ENCODE measurements around the gene ST8SIA6. TPM values are rescaled to one million over a fixed set of nuclear protein-coding genes. Genes with fewer than 3 reads are reported as not detected.

Gene ST8SIA6
- total and polyA plus RNA-seq, 2 of the 8 experiments (the other 6 are each of a cell fraction or from before 2014, with no cell fraction given): 0.70 to 1.1 TPM

GRCh38 chr10:17381502-17382142 is 72.8 kb downstream of the ST8SIA6 start:
- H3K4me3 ChIP-seq (ENCODE audit: extremely low read depth in 1 of 4, insufficient read depth in 2 of 4, low read depth in 3 of 4, low read length in 4 of 4): no peak overlapping the region
- H2BK20ac ChIP-seq (ENCODE audit: low read length): no peak overlapping the region
- no peak for DNase-seq (ENCODE audit: low read depth in 1 of 2, low spot score in 2 of 2)
- no peak overlapping the region for H3K4me2 ChIP-seq (ENCODE audit: insufficient read depth in 1 of 2, low read depth in 2 of 2, low read length in 2 of 2)
- TF ChIP-seq CTBP2 (IDR thresholded peaks at IDR 0.05; ENCODE audit: borderline replicate concordance, insufficient read depth, insufficient read length, low read length): no peak
- no peak for TF ChIP-seq TBP (IDR thresholded peaks at IDR 0.05; ENCODE audit: low read depth, low read length)
- no peak for TF ChIP-seq SIX5 (IDR thresholded peaks at IDR 0.05; ENCODE audit: low read depth, low read length)
- no peak for TF ChIP-seq SIN3A (conservative IDR thresholded peaks at IDR 0.05 in 1 of 2, IDR thresholded peaks at IDR 0.05 in 1 of 2; ENCODE audit: low read depth in 1 of 2, low read length in 2 of 2)
- TF ChIP-seq CREB1 (IDR thresholded peaks at IDR 0.05): no peak
- TF ChIP-seq CHD2 (IDR thresholded peaks at IDR 0.05; ENCODE audit: low read length): no peak
- no peak for TF ChIP-seq RXRA (IDR thresholded peaks at IDR 0.05; ENCODE audit: insufficient read depth, low read depth, low read length)
- no peak for TF ChIP-seq ASH2L (IDR thresholded peaks at IDR 0.05; ENCODE audit: low read length)
- TF ChIP-seq TCF12 (IDR thresholded peaks at IDR 0.05; ENCODE audit: low read depth, low read length): no peak
- no peak for TF ChIP-seq JUN (IDR thresholded peaks at IDR 0.05; ENCODE audit: low read depth, low read length)
- no peak for TF ChIP-seq SP1 (IDR thresholded peaks at IDR 0.05; ENCODE audit: low read depth, low read length)
- H3K4ac ChIP-seq (replicated peaks; ENCODE audit: insufficient read length, low read depth, low read length): no peak overlapping the region
- POLR2A ChIA-PET (ENCODE audit: partially characterized antibody): no interaction called here
- peaks cover 0 to 7% (median 2%) of the 10 kb centered on the region in 4 experiments; a peak in 3 of 7 replicates for H3K4me1 ChIP-seq (replicated peaks in 1 of 4; ENCODE audit: control insufficient read depth in 3 of 4, insufficient read depth in 4 of 4, low read length in 3 of 4)
- H3K27ac ChIP-seq (ENCODE audit: low read depth, low read length): no peak overlapping the region
- H4K8ac ChIP-seq (ENCODE audit: extremely low read depth, insufficient read depth, low read length): no peak overlapping the region
- H2AFZ ChIP-seq (ENCODE audit: low read length): no peak overlapping the region
- no peak for FAIRE-seq
- H3K56ac ChIP-seq (replicated peaks; ENCODE audit: insufficient read length, low read depth, low read length): no peak overlapping the region
- no peak overlapping the region for H3K14ac ChIP-seq (ENCODE audit: insufficient read length)
- H2BK15ac ChIP-seq (ENCODE audit: low read length): no peak overlapping the region
- WGBS, 2 experiments (ENCODE audit: extremely low coverage in 1 of 2, insufficient coverage in 1 of 2, insufficient read length in 1 of 2, insufficient replicate concordance in 2 of 2, low coverage in 1 of 2, low lambda C conversion rate in 2 of 2, missing lambda C conversion rate in 1 of 2): 91% methylated on average over 4 of the region's 4 CpGs; no CpG with 5 or more reads in 1 of the 2 experiments
- H4K5ac ChIP-seq (ENCODE audit: insufficient read length, low read depth, low read length): no peak overlapping the region
- no peaks in the 10 kb centered on the region for H3K79me1 ChIP-seq (ENCODE audit: low read depth, low read length)
- no peak overlapping the region for H3K9ac ChIP-seq (replicated peaks in 1 of 4; ENCODE audit: extremely low read depth in 1 of 4, low read depth in 3 of 4, low read length in 3 of 4)
- no peaks in the 10 kb centered on the region for H3K27me3 ChIP-seq (replicated peaks in 1 of 4; ENCODE audit: control insufficient read depth in 3 of 4, extremely low read depth in 1 of 4, insufficient read depth in 3 of 4, low read length in 3 of 4)
- no peak overlapping the region for H3K23ac ChIP-seq (ENCODE audit: insufficient read length)
- no peak overlapping the region for H2BK5ac ChIP-seq (ENCODE audit: low read depth, low read length)
- H2AK5ac ChIP-seq (ENCODE audit: low read depth, low read length): no peak overlapping the region
- H3K9me3 ChIP-seq (ENCODE audit: insufficient read depth in 2 of 2, low read depth in 1 of 2, low read length in 1 of 2): no peaks in the 10 kb centered on the region
- H2BK12ac ChIP-seq (ENCODE audit: low read depth, low read length): no peak overlapping the region
- no peaks in the 10 kb centered on the region for H4K20me1 ChIP-seq (replicated peaks in 1 of 2; ENCODE audit: control insufficient read depth in 1 of 2, insufficient read depth in 2 of 2, low read length in 2 of 2)
- H3K18ac ChIP-seq (ENCODE audit: extremely low read depth, low read length): no peak overlapping the region
- peaks cover 3% of the 10 kb centered on the region for H3K23me2 ChIP-seq (ENCODE audit: low read depth, low read length)
- no peak overlapping the region for H4K91ac ChIP-seq (replicated peaks; ENCODE audit: insufficient read length, low read length)
- H3K79me2 ChIP-seq (ENCODE audit: control insufficient read depth in 1 of 2, insufficient read depth in 2 of 2, low read length in 2 of 2): no peaks in the 10 kb centered on the region
- H2BK120ac ChIP-seq (replicated peaks; ENCODE audit: low read depth, low read length): no peak overlapping the region
- CTCF ChIA-PET (ENCODE audit: partially characterized antibody): interaction anchor here (0.7 to 7.4 kb wide), 2 partner anchors 16 to 92 kb away, joined by 3 to 93 read pairs; no protein-coding TSS in a partner anchor
- H3K36me3 ChIP-seq (ENCODE audit: control insufficient read depth in 2 of 4, insufficient read depth in 4 of 4, low read length in 3 of 4): no peaks in the 10 kb centered on the region

Data from H1 (cell line).